Suppressor macrophage (primary cell): Measurements from ENCODE around the gene DNM1.
"Not testable (repeated sequence)": the region's sequence is repeated elsewhere in the genome, so short reads cannot be mapped to it uniquely, and the experiment has no call there.

Experiments
- DNase-seq, 4 experiments: peaks; one replicate each; pipeline ENCODE4 v3.0.0-alpha.2; 2020 to 2022

Gene DNM1

GRCh38 chr9:128279088-128280073, 76.2 kb downstream of the DNM1 start:
- not testable (repeated sequence) for DNase-seq

- peak; percentile 33 to 70 (median 60) for DNase-seq
Observed at GRCh38 chr9:128280084-128280622, 77.0 kb downstream of the DNM1 start.

- DNase-seq = no peak
Observed at GRCh38 chr9:128282500-128282899, 79.3 kb downstream of the DNM1 start.

GRCh38 chr9:128285033-128285784, 82.0 kb downstream of the DNM1 start:
- no peak for DNase-seq

- no peak for DNase-seq
Observed at GRCh38 chr9:128286440-128286839, 83.3 kb downstream of the DNM1 start.

- DNase-seq = no peak
Observed at GRCh38 chr9:128288273-128289004, 85.3 kb downstream of the DNM1 start.

GRCh38 chr9:128292009-128292408, 88.8 kb downstream of the DNM1 start:
- no peak for DNase-seq

GRCh38 chr9:128293091-128293490, 89.9 kb downstream of the DNM1 start:
- DNase-seq = no peak

GRCh38 chr9:128294142-128294541, 91.0 kb downstream of the DNM1 start:
- no peak for DNase-seq

- DNase-seq = no peak
Observed at GRCh38 chr9:128296340-128297220, 93.4 kb downstream of the DNM1 start.

GRCh38 chr9:128297221-128297773, 94.1 kb downstream of the DNM1 start:
- no peak for DNase-seq

GRCh38 chr9:128298535-128299482, 95.6 kb downstream of the DNM1 start:
- no peak for DNase-seq

- DNase-seq = no peak
Observed at GRCh38 chr9:128304136-128304970, 101.2 kb downstream of the DNM1 start.
